ENCODE measurements around the gene SCAF1. TPM values are rescaled to one million over a fixed set of nuclear protein-coding genes. Genes with fewer than 3 reads are reported as not detected.
A peak's percentile ranks its signal among the peaks of the same experiment; 100 is the strongest.

Gene SCAF1
- total RNA-seq, 1 experiment from 2014 or later, result 129 TPM

- TF ChIP-seq CTCF (IDR thresholded peaks at IDR 0.05; ENCODE audit: unreplicated experiment), result peak; percentile 28
- Mint-ChIP-seq H3K4me1 (ENCODE audit: low read depth, unreplicated experiment) (peaks cover 28% of the 10 kb centered on the region), H3K4me3 (ENCODE audit: low read depth, unreplicated experiment) (no peak overlapping the region), H3K36me3 (ENCODE audit: insufficient read depth, unreplicated experiment) (peaks cover 83% of the 10 kb centered on the region), H3K27me3 (ENCODE audit: unreplicated experiment) (no peaks in the 10 kb centered on the region), H3K9me3 (ENCODE audit: low read depth, unreplicated experiment) (no peaks in the 10 kb centered on the region), H3K27ac (ENCODE audit: unreplicated experiment) (no peak overlapping the region)
- no TSS peak for BruUV-seq (replicated peaks)
- CTCF ChIA-PET, result no interaction called here
- intact Hi-C loops (cut with micrococcal nuclease; ENCODE audit: unreplicated experiment), result no loop called here
- DNase-seq, result no peak
These were observed 44.9 kb upstream of the SCAF1 start for GRCh38 chr19:49596954-49597702.

DNA sequence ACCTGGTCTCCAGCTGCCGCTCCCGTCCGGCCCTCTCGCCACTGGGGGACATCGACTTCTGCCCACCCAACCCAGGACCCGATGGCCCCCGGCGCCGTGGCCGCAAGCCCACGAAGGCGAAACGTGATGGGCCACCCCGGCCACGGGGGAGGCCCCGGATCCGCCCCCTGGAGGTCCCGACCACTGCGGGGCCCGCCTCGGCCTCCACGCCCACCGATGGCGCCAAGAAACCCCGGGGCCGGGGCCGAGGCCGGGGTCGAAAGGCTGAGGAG, 44.4 kb upstream of the SCAF1 start:
- Mint-ChIP-seq H3K27ac (ENCODE audit: unreplicated experiment) (no peak overlapping the region), H3K36me3 (ENCODE audit: insufficient read depth, unreplicated experiment) (peaks cover 83% of the 10 kb centered on the region), H3K4me3 (ENCODE audit: low read depth, unreplicated experiment) (no peak overlapping the region), H3K27me3 (ENCODE audit: unreplicated experiment) (no peaks in the 10 kb centered on the region), H3K4me1 (ENCODE audit: low read depth, unreplicated experiment) (peaks cover 23% of the 10 kb centered on the region), H3K9me3 (ENCODE audit: low read depth, unreplicated experiment) (no peaks in the 10 kb centered on the region)
- TF ChIP-seq CTCF (IDR thresholded peaks at IDR 0.05; ENCODE audit: unreplicated experiment), result no peak
- no peak for DNase-seq
- no TSS peak for BruUV-seq (replicated peaks)
- intact Hi-C loops (cut with micrococcal nuclease; ENCODE audit: unreplicated experiment), result no loop called here
- CTCF ChIA-PET, result no interaction called here

DNA sequence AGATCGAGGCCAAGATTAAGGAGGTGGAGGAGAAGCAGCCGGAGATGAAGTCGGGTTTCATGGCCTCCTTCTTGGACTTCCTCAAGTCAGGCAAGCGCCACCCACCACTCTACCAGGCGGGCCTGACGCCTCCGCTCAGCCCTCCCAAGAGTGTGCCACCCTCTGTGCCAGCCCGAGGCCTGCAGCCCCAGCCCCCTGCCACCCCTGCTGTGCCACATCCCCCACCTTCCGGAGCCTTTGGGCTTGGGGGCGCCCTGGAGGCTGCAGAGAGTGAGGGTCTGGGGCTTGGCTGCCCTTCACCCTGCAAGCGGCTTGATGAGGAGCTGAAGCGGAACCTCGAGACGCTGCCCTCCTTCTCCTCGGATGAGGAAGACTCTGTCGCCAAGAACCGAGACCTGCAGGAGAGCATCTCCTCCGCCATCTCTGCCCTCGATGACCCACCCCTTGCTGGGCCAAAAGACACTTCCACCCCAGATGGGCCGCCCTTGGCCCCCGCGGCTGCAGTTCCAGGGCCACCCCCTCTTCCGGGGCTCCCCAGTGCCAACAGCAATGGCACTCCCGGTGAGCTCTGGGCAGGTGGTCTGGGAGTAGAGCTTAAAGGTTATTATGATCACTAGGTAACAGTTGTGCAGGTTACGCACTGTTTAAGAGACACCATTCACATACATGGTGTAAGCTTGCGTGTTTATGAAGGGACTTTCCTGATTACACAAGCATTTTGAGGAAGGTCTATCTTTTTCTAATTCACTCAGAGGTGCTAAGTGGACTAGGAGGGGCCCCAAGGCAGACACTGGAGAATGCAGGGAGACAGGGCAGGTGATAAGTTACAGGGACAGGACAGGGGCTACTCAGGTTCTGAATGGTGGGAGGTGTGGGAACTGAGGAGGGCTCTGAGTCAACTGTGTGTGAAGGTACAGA, 42.4 kb upstream of the SCAF1 start:
- Mint-ChIP-seq H3K9me3 (ENCODE audit: low read depth, unreplicated experiment) (no peaks in the 10 kb centered on the region), H3K36me3 (ENCODE audit: insufficient read depth, unreplicated experiment) (peaks cover 79% of the 10 kb centered on the region), H3K27ac (ENCODE audit: unreplicated experiment) (no peak overlapping the region), H3K27me3 (ENCODE audit: unreplicated experiment) (no peaks in the 10 kb centered on the region), H3K4me1 (ENCODE audit: low read depth, unreplicated experiment) (peaks cover 3% of the 10 kb centered on the region), H3K4me3 (ENCODE audit: low read depth, unreplicated experiment) (no peak overlapping the region)
- TF ChIP-seq CTCF (IDR thresholded peaks at IDR 0.05; ENCODE audit: unreplicated experiment), result no peak
- DNase-seq, result no peak
- CTCF ChIA-PET, result no interaction called here
- intact Hi-C loops (cut with micrococcal nuclease; ENCODE audit: unreplicated experiment), result no loop called here
- no TSS peak for BruUV-seq (replicated peaks)

GRCh38 chr19:49601482-49602038, 40.4 kb upstream of the SCAF1 start:
- Mint-ChIP-seq H3K4me3 (ENCODE audit: low read depth, unreplicated experiment) (no peak overlapping the region), H3K4me1 (ENCODE audit: low read depth, unreplicated experiment) (no peaks in the 10 kb centered on the region), H3K27ac (ENCODE audit: unreplicated experiment) (no peak overlapping the region), H3K36me3 (ENCODE audit: insufficient read depth, unreplicated experiment) (peaks cover 79% of the 10 kb centered on the region), H3K9me3 (ENCODE audit: low read depth, unreplicated experiment) (no peaks in the 10 kb centered on the region), H3K27me3 (ENCODE audit: unreplicated experiment) (no peaks in the 10 kb centered on the region)
- DNase-seq, result no peak
- no TSS peak for BruUV-seq (replicated peaks)
- CTCF ChIA-PET, result no interaction called here
- no peak for TF ChIP-seq CTCF (IDR thresholded peaks at IDR 0.05; ENCODE audit: unreplicated experiment)
- intact Hi-C loops (cut with micrococcal nuclease; ENCODE audit: unreplicated experiment), result no loop called here

Measured in Calu3 (cell line).